WTC11 (cell line): ENCODE measurements around the gene HOXA5. TPM values are rescaled to one million over a fixed set of nuclear protein-coding genes. Genes with fewer than 3 reads are reported as not detected.

ENCODE experiments used
- ATAC-seq: fragments of 200-7000 bp; cut with Tn5 transposase; 2 replicates; pipeline ENCODE4 v1.10.0; 2021; ENCODE audit warnings: mild to moderate bottlenecking, moderate library complexity
- CTCF ChIA-PET: fragments of 300-600 bp; sonication (Branson Sonifier 250); formaldehyde crosslinking; loops from one replicate; lab custom pipeline; 2021; ENCODE audit warnings: antibody characterized with exemption; lab: Charles Lee
- POLR2A ChIA-PET: fragments of 350-600 bp; sonication (Branson Sonifier 250); formaldehyde crosslinking; loops from one replicate; lab custom pipeline; 2021; ENCODE audit warnings: antibody characterized with exemption; lab: Charles Lee
- DNase-seq: peaks from one replicate; pipeline ENCODE4 v3.0.0; 2021; ENCODE audit warnings: low spot score
- H3K27ac Mint-ChIP-seq: 2 replicates; pipeline ENCODE4 v1.8.0; 2021; ENCODE audit warnings: mixed read lengths
- H3K27me3 Mint-ChIP-seq: 2 replicates; pipeline ENCODE4 v1.8.0; 2021; ENCODE audit warnings: low read depth, mild to moderate bottlenecking, moderate library complexity, mixed read lengths
- H3K36me3 Mint-ChIP-seq: 2 replicates; pipeline ENCODE4 v1.8.0; 2021; ENCODE audit warnings: mixed read lengths
- H3K4me1 Mint-ChIP-seq: 2 replicates; pipeline ENCODE4 v1.8.0; 2022; ENCODE audit warnings: mixed read lengths
- H3K4me3 Mint-ChIP-seq: 2 replicates; pipeline ENCODE4 v1.8.0; 2021; ENCODE audit warnings: mild to moderate bottlenecking, moderate library complexity, mixed read lengths
- H3K9me3 Mint-ChIP-seq: 2 replicates; pipeline ENCODE4 v1.8.0; 2021; ENCODE audit warnings: mixed read lengths
- CBFB ChIP-seq: sonication (generic); formaldehyde crosslinking; IDR thresholded peaks from 2 replicates; pipeline ENCODE4 v1.8.1; 2022; ENCODE audit warnings: mild to moderate bottlenecking, low read depth, missing genetic modification reagents
- CREM ChIP-seq: sonication (generic); formaldehyde crosslinking; IDR thresholded peaks from 2 replicates; pipeline ENCODE4 v1.8.1; 2022; ENCODE audit warnings: mild to moderate bottlenecking, missing genetic modification reagents, moderate library complexity
- ELF4 ChIP-seq: sonication (generic); formaldehyde crosslinking; IDR thresholded peaks from 2 replicates; pipeline ENCODE4 v1.8.1; 2022; ENCODE audit warnings: low read depth, mild to moderate bottlenecking, moderate library complexity, missing genetic modification reagents
- EMX1 ChIP-seq: fragments of 250-450 bp; sonication (Bioruptor Pico); IDR thresholded peaks from 2 replicates; pipeline ENCODE4 v1.8.0; 2021; ENCODE audit warnings: mild to moderate bottlenecking
- GABPB1 ChIP-seq: sonication (generic); formaldehyde crosslinking; IDR thresholded peaks from 2 replicates; pipeline ENCODE4 v1.8.1; 2023; ENCODE audit warnings: mild to moderate bottlenecking, missing genetic modification reagents
- JAZF1 ChIP-seq: fragments of 250-450 bp; sonication (Bioruptor Pico); IDR thresholded peaks from 2 replicates; pipeline ENCODE4 v1.9.0; 2021; ENCODE audit warnings: moderate library complexity, mild to moderate bottlenecking, inconsistent platforms
- NR2C2 ChIP-seq: sonication (generic); formaldehyde crosslinking; IDR thresholded peaks from 2 replicates; pipeline ENCODE4 v1.8.0; 2022; ENCODE audit warnings: mild to moderate bottlenecking, missing genetic modification reagents
- NR3C1 ChIP-seq: sonication (generic); formaldehyde crosslinking; conservative IDR thresholded peaks from 2 replicates; pipeline ENCODE4 v1.8.1; 2023; ENCODE audit warnings: low read depth, mild to moderate bottlenecking, missing genetic modification reagents
- OVOL2 ChIP-seq: fragments of 250-450 bp; sonication (Bioruptor Pico); IDR thresholded peaks from 2 replicates; pipeline ENCODE4 v1.9.0; 2021; ENCODE audit warnings: mild to moderate bottlenecking, borderline replicate concordance
- SMAD4 ChIP-seq: sonication (generic); formaldehyde crosslinking; IDR thresholded peaks from 2 replicates; pipeline ENCODE4 v1.8.0; 2022; ENCODE audit warnings: mild to moderate bottlenecking, missing genetic modification reagents
- TEAD1 ChIP-seq: sonication (generic); formaldehyde crosslinking; IDR thresholded peaks from 2 replicates; pipeline ENCODE4 v1.8.0; 2022; ENCODE audit warnings: mild to moderate bottlenecking, missing genetic modification reagents
- TEAD4 ChIP-seq: sonication (generic); formaldehyde crosslinking; IDR thresholded peaks from 2 replicates; pipeline ENCODE4 v1.8.0; 2022; ENCODE audit warnings: mild to moderate bottlenecking, missing genetic modification reagents
- TP53 ChIP-seq: sonication (generic); formaldehyde crosslinking; IDR thresholded peaks from 2 replicates; pipeline ENCODE4 v1.8.1; 2023; ENCODE audit warnings: mild to moderate bottlenecking, missing genetic modification reagents
- USF2 ChIP-seq: sonication (generic); formaldehyde crosslinking; IDR thresholded peaks from 2 replicates; pipeline ENCODE4 v1.8.1; 2023; ENCODE audit warnings: mild to moderate bottlenecking, missing genetic modification reagents, moderate library complexity
- ZNF138 ChIP-seq: sonication (generic); formaldehyde crosslinking; conservative IDR thresholded peaks from 2 replicates; pipeline ENCODE4 v1.8.1; 2022; ENCODE audit warnings: mild to moderate bottlenecking, moderate library complexity, missing genetic modification reagents
- ZNF263 ChIP-seq: sonication (generic); formaldehyde crosslinking; IDR thresholded peaks from 2 replicates; pipeline ENCODE4 v1.8.1; 2022; ENCODE audit warnings: low read depth, mild to moderate bottlenecking, moderate library complexity, missing genetic modification reagents
- ZNF423 ChIP-seq: fragments of 250-450 bp; sonication (Bioruptor Pico); IDR thresholded peaks from 2 replicates; pipeline ENCODE4 v2.1.2; 2022; ENCODE audit warnings: mild to moderate bottlenecking, moderate library complexity
- total RNA-seq: library from RNA; stranded (reverse); gene quantifications from 3 replicates; pipeline ENCODE4 v1.2.3, GENCODE V29; 2021
- TF ChIP-seq, protein P1 (sequence below): sonication (generic); formaldehyde crosslinking; IDR thresholded peaks from 2 replicates; pipeline ENCODE4 v1.8.1; 2023; ENCODE audit warnings: mild to moderate bottlenecking, moderate library complexity, missing genetic modification reagents
- TF ChIP-seq, protein P2 (sequence below): sonication (generic); formaldehyde crosslinking; IDR thresholded peaks from 2 replicates; pipeline ENCODE4 v1.8.1; 2022; ENCODE audit warnings: low read depth, missing genetic modification reagents, borderline replicate concordance
- TF ChIP-seq, protein P3 (sequence below): fragments of 250-450 bp; sonication (Bioruptor Pico); conservative IDR thresholded peaks from 2 replicates; pipeline ENCODE4 v1.9.0; 2021; ENCODE audit warnings: mild to moderate bottlenecking
- TF ChIP-seq, protein P4 (sequence below): fragments of 250-450 bp; sonication (Bioruptor Pico); IDR thresholded peaks from 2 replicates; pipeline ENCODE4 v1.9.0; 2021; ENCODE audit warnings: mild to moderate bottlenecking

HOXA5 gene
- total RNA-seq, 1 experiment from 2014 or later, result not detected

DNA sequence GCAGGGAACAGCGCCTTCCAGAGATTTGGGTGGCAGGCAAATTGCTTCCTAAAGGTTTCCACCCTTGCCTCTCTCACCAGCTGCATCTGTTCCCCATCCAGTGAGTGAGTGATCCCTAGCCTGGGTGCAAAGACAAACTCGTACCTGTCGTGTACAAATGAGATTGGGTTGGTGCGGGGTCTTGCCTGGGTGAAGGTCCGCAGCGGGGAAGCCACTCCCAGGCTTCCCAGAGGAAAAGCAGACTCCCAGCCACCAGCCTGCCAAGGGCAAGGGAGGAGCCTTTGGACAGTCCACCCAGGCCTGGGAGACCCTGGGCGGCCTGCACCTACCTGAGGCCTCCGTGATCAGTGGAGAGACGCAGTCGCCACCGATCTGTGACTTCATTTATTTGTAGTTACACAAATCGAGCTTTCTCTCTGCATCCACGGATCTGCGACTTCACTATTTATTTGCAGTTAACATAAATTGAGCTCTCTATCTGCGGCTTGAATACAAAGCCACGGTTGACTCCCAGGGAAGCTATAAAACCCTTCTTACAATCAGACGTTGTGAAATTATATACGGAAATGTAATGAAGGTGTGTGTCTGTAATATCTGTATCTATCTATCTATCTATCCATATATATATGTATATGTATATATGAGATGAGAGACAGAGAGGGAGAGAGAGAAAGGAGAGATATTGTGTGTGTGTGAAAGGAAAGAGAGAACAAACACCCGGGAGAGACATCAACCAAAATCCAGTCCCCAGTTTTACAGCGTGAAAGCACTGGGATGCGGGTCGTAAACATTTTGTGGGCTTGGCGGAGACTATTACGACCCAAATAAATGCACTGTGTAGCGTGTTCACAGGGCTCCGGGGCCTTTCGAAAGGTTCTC is 16.0 kb upstream of the HOXA5 start:
- Mint-ChIP-seq H3K36me3 (peaks cover 3% of the 10 kb centered on the region), H3K4me1 (peaks cover 16% of the 10 kb centered on the region), H3K27me3 (peaks cover 100% of the 10 kb centered on the region), H3K27ac (no peak overlapping the region), H3K9me3 (no peaks in the 10 kb centered on the region), H3K4me3 (no peak overlapping the region)
- TF ChIP-seq OVOL2 (CRISPR knock-in tag) (no peak), ZNF423 (no peak), ELF4 (no peak), NR2C2 (CRISPR knock-in tag) (no peak), EMX1 (CRISPR knock-in tag) (no peak), ZNF138 (no peak)
- TF ChIP-seq, protein P1, sequence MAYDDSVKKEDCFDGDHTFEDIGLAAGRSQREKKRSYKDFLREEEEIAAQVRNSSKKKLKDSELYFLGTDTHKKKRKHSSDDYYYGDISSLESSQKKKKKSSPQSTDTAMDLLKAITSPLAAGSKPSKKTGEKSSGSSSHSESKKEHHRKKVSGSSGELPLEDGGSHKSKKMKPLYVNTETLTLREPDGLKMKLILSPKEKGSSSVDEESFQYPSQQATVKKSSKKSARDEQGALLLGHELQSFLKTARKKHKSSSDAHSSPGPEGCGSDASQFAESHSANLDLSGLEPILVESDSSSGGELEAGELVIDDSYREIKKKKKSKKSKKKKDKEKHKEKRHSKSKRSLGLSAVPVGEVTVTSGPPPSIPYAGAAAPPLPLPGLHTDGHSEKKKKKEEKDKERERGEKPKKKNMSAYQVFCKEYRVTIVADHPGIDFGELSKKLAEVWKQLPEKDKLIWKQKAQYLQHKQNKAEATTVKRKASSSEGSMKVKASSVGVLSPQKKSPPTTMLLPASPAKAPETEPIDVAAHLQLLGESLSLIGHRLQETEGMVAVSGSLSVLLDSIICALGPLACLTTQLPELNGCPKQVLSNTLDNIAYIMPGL (CRISPR knock-in tag), result no peak
- no peak for ATAC-seq
- DNase-seq, result no peak
- CTCF ChIA-PET, result interaction anchor here (0.8 to 1.0 kb wide), 4 partner anchors 9 to 790 kb away, joined by 3 read pairs; no protein-coding TSS in a partner anchor
- POLR2A ChIA-PET, result no interaction called here

GRCh38 chr7:27158436-27159265 is 15.2 kb upstream of the HOXA5 start:
- CTCF ChIA-PET, result interaction anchor here (0.8 to 1.0 kb wide), 4 partner anchors 8 to 789 kb away, joined by 3 read pairs; no protein-coding TSS in a partner anchor
- TF ChIP-seq TEAD4 (CRISPR knock-in tag), result no peak
- TF ChIP-seq CREM (CRISPR knock-in tag), result no peak
- no peak for TF ChIP-seq CBFB (CRISPR knock-in tag)
- no peak for TF ChIP-seq EMX1 (CRISPR knock-in tag)
- TF ChIP-seq, protein P2, sequence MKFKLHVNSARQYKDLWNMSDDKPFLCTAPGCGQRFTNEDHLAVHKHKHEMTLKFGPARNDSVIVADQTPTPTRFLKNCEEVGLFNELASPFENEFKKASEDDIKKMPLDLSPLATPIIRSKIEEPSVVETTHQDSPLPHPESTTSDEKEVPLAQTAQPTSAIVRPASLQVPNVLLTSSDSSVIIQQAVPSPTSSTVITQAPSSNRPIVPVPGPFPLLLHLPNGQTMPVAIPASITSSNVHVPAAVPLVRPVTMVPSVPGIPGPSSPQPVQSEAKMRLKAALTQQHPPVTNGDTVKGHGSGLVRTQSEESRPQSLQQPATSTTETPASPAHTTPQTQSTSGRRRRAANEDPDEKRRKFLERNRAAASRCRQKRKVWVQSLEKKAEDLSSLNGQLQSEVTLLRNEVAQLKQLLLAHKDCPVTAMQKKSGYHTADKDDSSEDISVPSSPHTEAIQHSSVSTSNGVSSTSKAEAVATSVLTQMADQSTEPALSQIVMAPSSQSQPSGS (CRISPR knock-in tag), result no peak
- TF ChIP-seq TP53 (CRISPR knock-in tag), result no peak
- TF ChIP-seq SMAD4 (CRISPR knock-in tag), result no peak
- no peak for TF ChIP-seq GABPB1 (CRISPR knock-in tag)
- POLR2A ChIA-PET, result interaction anchor here (0.6 kb wide), 1 partner anchor 62 kb away, joined by 3 read pairs; no protein-coding TSS in a partner anchor
- peaks cover 100% of the 10 kb centered on the region for H3K27me3 Mint-ChIP-seq
- DNase-seq (no peak), ATAC-seq (no peak)
- peaks cover 10% of the 10 kb centered on the region for H3K4me1 Mint-ChIP-seq
- H3K4me3 Mint-ChIP-seq, result no peak overlapping the region
- H3K36me3 Mint-ChIP-seq, result peaks cover 3% of the 10 kb centered on the region
- no peaks in the 10 kb centered on the region for H3K9me3 Mint-ChIP-seq
- H3K27ac Mint-ChIP-seq, result no peak overlapping the region

- Mint-ChIP-seq H3K4me1 (peaks cover 10% of the 10 kb centered on the region), H3K27me3 (peaks cover 100% of the 10 kb centered on the region), H3K27ac (no peak overlapping the region), H3K4me3 (no peak overlapping the region), H3K9me3 (no peaks in the 10 kb centered on the region), H3K36me3 (peaks cover 3% of the 10 kb centered on the region)
- ATAC-seq (no peak), DNase-seq (no peak)
- ChIA-PET CTCF (interaction anchor here (1.4 to 1.5 kb wide), 2 partner anchors 15 to 788 kb away, joined by 3 to 8 read pairs; partner anchors contain the start of gene HOXA5), POLR2A (interaction anchor here (0.6 kb wide), 1 partner anchor 61 kb away, joined by 3 read pairs; no protein-coding TSS in a partner anchor)
- TF ChIP-seq ZNF263 (CRISPR knock-in tag), result no peak
- no peak for TF ChIP-seq NR3C1 (CRISPR knock-in tag)
- no peak for TF ChIP-seq ELF4
- TF ChIP-seq TEAD1 (CRISPR knock-in tag), result no peak
- TF ChIP-seq USF2, result no peak
- TF ChIP-seq JAZF1 (CRISPR knock-in tag), result no peak
- TF ChIP-seq, protein P3, sequence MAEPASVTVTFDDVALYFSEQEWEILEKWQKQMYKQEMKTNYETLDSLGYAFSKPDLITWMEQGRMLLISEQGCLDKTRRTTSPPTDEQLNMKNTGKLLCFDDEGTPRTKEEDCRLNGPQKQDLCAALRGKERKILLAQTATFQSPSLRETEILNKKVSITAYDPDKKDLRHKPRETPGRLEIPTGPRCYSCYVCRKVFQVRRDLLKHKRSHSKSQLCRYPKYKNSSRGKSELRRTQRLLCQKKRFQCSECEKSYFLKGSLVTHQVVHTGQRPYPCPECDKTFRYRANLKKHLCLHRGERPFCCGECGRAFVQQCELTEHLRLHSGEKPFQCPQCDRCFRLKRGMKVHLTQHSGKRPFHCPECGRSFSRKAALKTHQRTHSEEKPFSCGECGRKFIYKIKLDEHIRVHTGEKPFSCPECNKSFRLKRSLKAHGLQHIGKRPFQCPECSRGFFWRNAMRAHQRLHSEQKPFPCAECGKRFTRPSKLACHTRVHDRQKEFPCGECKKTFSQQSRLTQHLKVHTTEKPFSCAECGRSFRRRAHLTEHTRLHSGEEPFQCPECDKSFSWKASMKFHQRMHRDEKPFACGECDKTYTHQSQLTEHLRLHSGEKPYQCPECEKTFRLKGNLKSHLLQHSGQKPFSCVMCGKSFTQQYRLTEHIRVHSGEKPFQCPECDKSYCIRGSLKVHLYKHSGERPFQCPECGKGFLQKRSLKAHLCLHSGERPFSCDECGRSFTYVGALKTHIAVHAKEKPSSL (CRISPR knock-in tag), result no peak
- TF ChIP-seq, protein P4, sequence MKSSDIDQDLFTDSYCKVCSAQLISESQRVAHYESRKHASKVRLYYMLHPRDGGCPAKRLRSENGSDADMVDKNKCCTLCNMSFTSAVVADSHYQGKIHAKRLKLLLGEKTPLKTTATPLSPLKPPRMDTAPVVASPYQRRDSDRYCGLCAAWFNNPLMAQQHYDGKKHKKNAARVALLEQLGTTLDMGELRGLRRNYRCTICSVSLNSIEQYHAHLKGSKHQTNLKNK (CRISPR knock-in tag), result no peak
Measured at GRCh38 chr7:27157702-27158431, 14.4 kb upstream of the HOXA5 start.
